Suprapubic skin (tissue), 4 donors: Measurements from ENCODE around the gene FANCE.

Experiments
- EP300 ChIP-seq: sonication (generic); formaldehyde crosslinking; IDR thresholded peaks from one replicate; pipeline ENCODE4 v1.6.1; 2017; ENCODE audit warnings: antibody characterized with exemption
- POLR2A ChIP-seq, 2 donors: fragments of 450-650 bp; IDR thresholded peaks; one replicate each; pipeline ENCODE4 v1.6.1; 2017; ENCODE audit warnings: antibody characterized with exemption in 2 of 2, mild to moderate bottlenecking in 2 of 2, moderate library complexity in 2 of 2
- POLR2AphosphoS5 ChIP-seq, 3 donors: sonication (generic); formaldehyde crosslinking; IDR thresholded peaks; one replicate each; pipeline ENCODE4 v1.6.1; 2017; ENCODE audit warnings: antibody characterized with exemption in 3 of 3
- TF ChIP-seq, protein P1 (sequence below), 2 donors: fragments of 200-600 bp in 1 of 2; fragments of 450-650 bp in 1 of 2; sonication (generic) in 1 of 2; IDR thresholded peaks; one replicate each; pipeline ENCODE4 v1.5.1; 2016 to 2019; ENCODE audit warnings: antibody characterized with exemption in 2 of 2, mild to moderate bottlenecking in 1 of 2, moderate library complexity in 1 of 2

DNA sequence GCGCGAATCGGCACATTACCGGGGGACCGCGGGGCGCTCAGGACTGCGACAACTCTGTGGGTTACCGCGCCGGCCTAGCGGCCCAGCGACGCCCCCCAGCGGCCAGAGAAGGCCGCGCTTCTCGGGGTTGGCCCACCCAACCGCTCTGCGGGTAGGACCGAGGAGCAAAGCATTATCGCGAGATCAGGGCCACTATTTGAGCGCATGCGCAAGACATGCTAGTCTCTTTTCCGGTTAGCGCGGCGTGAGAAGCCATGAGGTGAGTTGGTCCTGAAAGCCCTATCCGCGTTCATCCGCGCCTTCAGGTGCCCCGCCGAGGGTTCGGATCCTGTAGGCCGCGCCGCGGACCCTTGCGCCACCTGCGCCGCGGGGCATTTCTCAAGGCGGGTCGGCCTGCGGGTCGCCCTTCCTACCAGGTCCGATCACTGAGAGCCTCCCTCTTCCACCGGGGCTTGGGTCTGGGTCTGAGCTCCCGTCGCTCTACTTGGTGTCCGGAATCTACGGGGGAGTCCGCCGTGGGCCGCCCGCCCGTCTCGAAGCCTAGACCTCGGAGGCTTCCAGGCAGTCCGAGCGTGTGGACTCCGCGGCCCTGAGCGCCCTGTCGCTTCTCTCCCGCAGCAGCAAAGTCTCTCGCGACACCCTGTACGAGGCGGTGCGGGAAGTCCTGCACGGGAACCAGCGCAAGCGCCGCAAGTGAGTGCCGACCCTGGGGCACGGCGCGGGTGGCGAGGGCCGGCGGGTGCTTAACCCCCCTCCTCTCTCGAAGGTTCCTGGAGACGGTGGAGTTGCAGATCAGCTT, 16.2 kb downstream of the FANCE start, which contains the start of gene RPL10A:
- TF ChIP-seq, protein P1, sequence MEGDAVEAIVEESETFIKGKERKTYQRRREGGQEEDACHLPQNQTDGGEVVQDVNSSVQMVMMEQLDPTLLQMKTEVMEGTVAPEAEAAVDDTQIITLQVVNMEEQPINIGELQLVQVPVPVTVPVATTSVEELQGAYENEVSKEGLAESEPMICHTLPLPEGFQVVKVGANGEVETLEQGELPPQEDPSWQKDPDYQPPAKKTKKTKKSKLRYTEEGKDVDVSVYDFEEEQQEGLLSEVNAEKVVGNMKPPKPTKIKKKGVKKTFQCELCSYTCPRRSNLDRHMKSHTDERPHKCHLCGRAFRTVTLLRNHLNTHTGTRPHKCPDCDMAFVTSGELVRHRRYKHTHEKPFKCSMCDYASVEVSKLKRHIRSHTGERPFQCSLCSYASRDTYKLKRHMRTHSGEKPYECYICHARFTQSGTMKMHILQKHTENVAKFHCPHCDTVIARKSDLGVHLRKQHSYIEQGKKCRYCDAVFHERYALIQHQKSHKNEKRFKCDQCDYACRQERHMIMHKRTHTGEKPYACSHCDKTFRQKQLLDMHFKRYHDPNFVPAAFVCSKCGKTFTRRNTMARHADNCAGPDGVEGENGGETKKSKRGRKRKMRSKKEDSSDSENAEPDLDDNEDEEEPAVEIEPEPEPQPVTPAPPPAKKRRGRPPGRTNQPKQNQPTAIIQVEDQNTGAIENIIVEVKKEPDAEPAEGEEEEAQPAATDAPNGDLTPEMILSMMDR (IDR thresholded peaks at IDR 0.05), result peak; percentile 91 to 98
- TF ChIP-seq POLR2AphosphoS5 (IDR thresholded peaks at IDR 0.05), result peak; percentile 94 to 96 (median 95)
- TF ChIP-seq POLR2A (IDR thresholded peaks at IDR 0.05), result peak; percentile 71 to 93
- no peak for TF ChIP-seq EP300
